ENCODE results near the gene HEPACAM2. TPM values are rescaled to one million over a fixed set of nuclear protein-coding genes. Genes with fewer than 3 reads are reported as not detected.

Gene HEPACAM2
- total RNA-seq, 1 donor from 2014 or later = not detected

DNA sequence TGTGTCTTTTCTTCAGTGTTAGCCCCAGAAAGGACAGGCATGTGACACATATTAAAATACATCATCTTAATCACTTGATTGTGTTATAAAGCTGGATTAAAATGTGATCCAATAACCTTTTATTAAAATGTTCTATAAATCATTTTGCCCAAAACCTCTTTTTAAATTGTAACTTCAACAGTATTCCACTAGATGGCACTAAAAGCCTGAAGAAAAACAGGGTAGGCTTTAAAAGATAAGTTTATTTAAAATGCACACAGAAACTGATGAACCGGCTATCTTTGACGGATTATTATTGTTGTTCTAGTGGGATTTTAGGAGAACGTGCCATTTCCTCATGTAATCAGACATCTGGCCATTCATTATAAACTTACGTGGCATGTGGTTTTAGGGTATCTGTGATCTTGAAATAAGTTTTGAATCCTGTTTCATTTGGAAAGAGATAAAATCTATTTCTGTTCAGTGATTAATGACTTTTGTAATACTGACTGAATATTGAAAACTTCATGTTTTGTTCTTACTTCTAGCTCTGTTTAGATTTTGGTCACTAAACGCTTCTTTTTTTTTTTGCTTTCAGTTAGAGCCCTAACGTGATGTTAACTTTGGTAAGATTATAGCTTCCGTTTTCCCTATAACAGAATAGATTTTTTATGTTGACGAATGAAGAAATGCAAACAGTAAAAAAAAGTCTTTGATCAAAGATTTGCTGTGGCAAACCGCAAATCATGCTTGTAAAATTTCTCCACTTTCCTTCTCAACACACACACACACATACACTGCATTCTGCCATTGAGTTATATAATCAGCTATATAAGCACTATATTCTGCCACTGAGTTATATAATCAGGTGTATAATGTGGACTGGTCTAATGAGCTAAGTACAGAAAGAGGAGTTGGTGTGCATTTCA is 19.5 kb upstream of the HEPACAM2 start:
- TF ChIP-seq, protein P1, sequence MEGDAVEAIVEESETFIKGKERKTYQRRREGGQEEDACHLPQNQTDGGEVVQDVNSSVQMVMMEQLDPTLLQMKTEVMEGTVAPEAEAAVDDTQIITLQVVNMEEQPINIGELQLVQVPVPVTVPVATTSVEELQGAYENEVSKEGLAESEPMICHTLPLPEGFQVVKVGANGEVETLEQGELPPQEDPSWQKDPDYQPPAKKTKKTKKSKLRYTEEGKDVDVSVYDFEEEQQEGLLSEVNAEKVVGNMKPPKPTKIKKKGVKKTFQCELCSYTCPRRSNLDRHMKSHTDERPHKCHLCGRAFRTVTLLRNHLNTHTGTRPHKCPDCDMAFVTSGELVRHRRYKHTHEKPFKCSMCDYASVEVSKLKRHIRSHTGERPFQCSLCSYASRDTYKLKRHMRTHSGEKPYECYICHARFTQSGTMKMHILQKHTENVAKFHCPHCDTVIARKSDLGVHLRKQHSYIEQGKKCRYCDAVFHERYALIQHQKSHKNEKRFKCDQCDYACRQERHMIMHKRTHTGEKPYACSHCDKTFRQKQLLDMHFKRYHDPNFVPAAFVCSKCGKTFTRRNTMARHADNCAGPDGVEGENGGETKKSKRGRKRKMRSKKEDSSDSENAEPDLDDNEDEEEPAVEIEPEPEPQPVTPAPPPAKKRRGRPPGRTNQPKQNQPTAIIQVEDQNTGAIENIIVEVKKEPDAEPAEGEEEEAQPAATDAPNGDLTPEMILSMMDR (conservative IDR thresholded peaks at IDR 0.05) = peak; percentile 82
- Mint-ChIP-seq H3K36me3 (ENCODE audit: low read depth) (no peaks in the 10 kb centered on the region), H3K27me3 (ENCODE audit: low read depth) (no peaks in the 10 kb centered on the region), H3K4me3 (no peak overlapping the region), H3K27ac (ENCODE audit: unreplicated experiment) (no peak overlapping the region), H3K9me3 (no peaks in the 10 kb centered on the region), H3K4me1 (peaks cover 3% of the 10 kb centered on the region)
- no peak for DNase-seq (ENCODE audit: low read depth, low spot score)

DNA sequence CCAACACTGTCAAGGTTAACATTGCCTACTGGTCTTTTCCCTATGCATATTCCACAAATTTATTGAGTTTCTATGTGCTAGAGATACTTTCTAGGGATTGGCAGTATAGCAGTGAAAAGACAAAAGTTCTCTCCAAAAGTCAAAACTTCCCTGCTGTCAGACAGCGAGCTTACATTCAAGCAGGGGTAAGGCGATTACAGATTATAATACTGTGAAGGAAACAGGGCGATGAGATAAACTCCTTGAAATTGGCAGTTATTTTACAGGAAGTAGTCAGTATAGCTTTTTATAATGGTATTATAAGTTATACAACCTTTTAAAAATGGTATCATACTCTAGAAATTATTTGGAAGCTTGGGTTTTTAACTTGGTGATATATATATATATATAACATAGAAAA is 15.8 kb upstream of the HEPACAM2 start:
- no peak overlapping the region for H3K4me3 Mint-ChIP-seq
- H3K27ac Mint-ChIP-seq (ENCODE audit: unreplicated experiment) = no peak overlapping the region
- H3K27me3 Mint-ChIP-seq (ENCODE audit: low read depth) = no peaks in the 10 kb centered on the region
- TF ChIP-seq, protein P1 (conservative IDR thresholded peaks at IDR 0.05) = no peak
- DNase-seq (ENCODE audit: low read depth, low spot score) = no peak
- peaks cover 3% of the 10 kb centered on the region for H3K4me1 Mint-ChIP-seq
- H3K36me3 Mint-ChIP-seq (ENCODE audit: low read depth) = no peaks in the 10 kb centered on the region
- H3K9me3 Mint-ChIP-seq = no peaks in the 10 kb centered on the region

DNA sequence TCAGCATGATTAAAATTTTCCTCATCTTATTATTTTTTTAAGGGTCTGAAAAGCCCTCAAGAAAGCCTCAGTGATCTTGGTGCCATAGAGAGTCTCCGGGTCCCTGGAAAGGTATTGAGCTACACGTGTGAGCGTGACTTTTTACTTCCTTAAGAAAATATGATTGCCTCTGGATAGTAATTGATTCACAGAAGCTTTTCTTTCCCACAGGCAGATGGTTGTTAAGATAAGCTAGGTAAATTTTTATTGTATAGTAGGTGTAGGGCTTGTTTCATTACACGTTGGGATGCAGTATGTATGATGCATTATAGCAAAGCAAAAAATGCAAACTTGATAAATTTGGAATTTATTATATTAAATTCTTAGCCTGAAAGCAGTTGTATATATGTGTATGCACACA is 13.6 kb upstream of the HEPACAM2 start:
- DNase-seq (ENCODE audit: low read depth, low spot score) = no peak
- H3K36me3 Mint-ChIP-seq (ENCODE audit: low read depth) = no peaks in the 10 kb centered on the region
- no peak overlapping the region for H3K27ac Mint-ChIP-seq (ENCODE audit: unreplicated experiment)
- no peaks in the 10 kb centered on the region for H3K9me3 Mint-ChIP-seq
- no peaks in the 10 kb centered on the region for H3K4me1 Mint-ChIP-seq
- no peaks in the 10 kb centered on the region for H3K27me3 Mint-ChIP-seq (ENCODE audit: low read depth)
- no peak overlapping the region for H3K4me3 Mint-ChIP-seq
- TF ChIP-seq, protein P1 (conservative IDR thresholded peaks at IDR 0.05) = no peak

DNA sequence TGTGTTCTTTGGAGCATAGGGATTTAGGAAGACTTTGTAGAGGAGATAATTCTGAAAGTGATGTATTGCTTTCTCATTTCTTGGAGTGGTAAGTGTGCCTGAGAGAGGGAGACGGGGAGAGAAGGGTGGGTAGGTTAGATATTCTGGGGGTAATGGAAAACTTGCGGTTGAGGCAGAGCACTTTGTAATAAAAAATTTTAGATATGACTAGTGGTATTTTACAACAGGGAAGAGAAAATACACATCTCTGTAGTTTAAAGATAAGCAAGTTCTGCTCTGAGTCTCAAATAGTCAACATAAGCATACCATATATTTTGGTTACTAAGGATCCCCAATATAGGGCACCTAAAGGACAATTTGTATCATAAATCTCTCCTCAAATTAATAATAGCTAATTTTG is 12.5 kb upstream of the HEPACAM2 start:
- TF ChIP-seq, protein P1 (conservative IDR thresholded peaks at IDR 0.05) = no peak
- H3K4me1 Mint-ChIP-seq = no peaks in the 10 kb centered on the region
- H3K4me3 Mint-ChIP-seq = no peak overlapping the region
- H3K27me3 Mint-ChIP-seq (ENCODE audit: low read depth) = no peaks in the 10 kb centered on the region
- H3K9me3 Mint-ChIP-seq = no peaks in the 10 kb centered on the region
- H3K36me3 Mint-ChIP-seq (ENCODE audit: low read depth) = no peaks in the 10 kb centered on the region
- no peak overlapping the region for H3K27ac Mint-ChIP-seq (ENCODE audit: unreplicated experiment)
- DNase-seq (ENCODE audit: low read depth, low spot score) = no peak

DNA sequence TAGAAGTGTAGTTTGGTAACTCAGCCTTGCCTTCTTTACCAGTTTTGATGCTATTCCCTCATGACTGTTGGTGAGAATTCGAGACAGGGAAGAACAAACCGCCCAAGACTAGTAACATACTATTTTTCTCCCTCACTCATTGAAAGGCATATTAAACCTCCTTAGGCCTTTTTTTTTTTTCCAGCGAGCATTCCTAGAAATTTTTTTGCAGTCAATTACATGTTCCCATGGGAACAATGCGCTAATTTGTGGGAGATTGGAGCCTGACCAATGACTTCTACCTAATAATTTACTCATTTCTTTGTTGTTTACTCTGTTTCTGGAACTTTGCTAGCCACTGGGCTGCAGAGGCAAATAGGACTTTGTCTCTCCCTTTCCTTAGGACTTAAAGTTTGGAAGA is 11.9 kb upstream of the HEPACAM2 start:
- H3K4me3 Mint-ChIP-seq = no peak overlapping the region
- TF ChIP-seq, protein P1 (conservative IDR thresholded peaks at IDR 0.05) = no peak
- H3K27ac Mint-ChIP-seq (ENCODE audit: unreplicated experiment) = no peak overlapping the region
- H3K27me3 Mint-ChIP-seq (ENCODE audit: low read depth) = no peaks in the 10 kb centered on the region
- H3K36me3 Mint-ChIP-seq (ENCODE audit: low read depth) = no peaks in the 10 kb centered on the region
- H3K4me1 Mint-ChIP-seq = no peaks in the 10 kb centered on the region
- H3K9me3 Mint-ChIP-seq = no peaks in the 10 kb centered on the region
- DNase-seq (ENCODE audit: low read depth, low spot score) = no peak

Measured in neural crest cell (in vitro differentiated cells).